ENCODE measurements around the gene CLCN3. TPM values are rescaled to one million over a fixed set of nuclear protein-coding genes. Genes with fewer than 3 reads are reported as not detected.
"Not testable (repeated sequence)": the region's sequence is repeated elsewhere in the genome, so short reads cannot be mapped to it uniquely, and the experiment has no call there.

Gene CLCN3
- total RNA-seq, 2 donors from 2014 or later = 28.7 to 31.1 TPM

GRCh38 chr4:169758401-169758962 is 138.1 kb downstream of the CLCN3 start:
- DNase-seq = no peak
- Mint-ChIP-seq H3K4me1 (ENCODE audit: low read depth) (peaks cover 31% of the 10 kb centered on the region), H3K27ac (no peak overlapping the region), H3K9me3 (no peaks in the 10 kb centered on the region), H3K4me3 (peak overlapping the region; percentile 89 to 97), H3K36me3 (ENCODE audit: insufficient read depth in 2 of 2) (no peaks in the 10 kb centered on the region), H3K27me3 (ENCODE audit: low read depth) (peaks cover 7% of the 10 kb centered on the region)
- ATAC-seq (replicated peaks in 1 of 2) = no peak

- peaks cover 10% of the 10 kb centered on the region for H3K27me3 Mint-ChIP-seq (ENCODE audit: low read depth)
- no peak for ATAC-seq (replicated peaks in 1 of 2)
- no peaks in the 10 kb centered on the region for H3K36me3 Mint-ChIP-seq (ENCODE audit: insufficient read depth in 2 of 2)
- no peak overlapping the region for H3K4me3 Mint-ChIP-seq
- DNase-seq = no peak
- no peaks in the 10 kb centered on the region for H3K9me3 Mint-ChIP-seq
- peaks cover 12% of the 10 kb centered on the region for H3K4me1 Mint-ChIP-seq (ENCODE audit: low read depth)
- H3K27ac Mint-ChIP-seq = no peak overlapping the region
These were observed 141.5 kb downstream of the CLCN3 start for GRCh38 chr4:169761846-169762245.

GRCh38 chr4:169765835-169766234 is 145.5 kb downstream of the CLCN3 start:
- H3K36me3 Mint-ChIP-seq (ENCODE audit: insufficient read depth in 2 of 2) = no peaks in the 10 kb centered on the region
- no peaks in the 10 kb centered on the region for H3K9me3 Mint-ChIP-seq
- H3K4me3 Mint-ChIP-seq = no peak overlapping the region
- peaks cover 12% of the 10 kb centered on the region for H3K27me3 Mint-ChIP-seq (ENCODE audit: low read depth)
- H3K4me1 Mint-ChIP-seq (ENCODE audit: low read depth) = no peaks in the 10 kb centered on the region
- DNase-seq = no peak
- ATAC-seq (replicated peaks in 1 of 2) = no peak
- H3K27ac Mint-ChIP-seq = no peak overlapping the region

- no peak overlapping the region for H3K4me3 Mint-ChIP-seq
- no peak for ATAC-seq (replicated peaks in 1 of 2)
- H3K27ac Mint-ChIP-seq = no peak overlapping the region
- no peaks in the 10 kb centered on the region for H3K36me3 Mint-ChIP-seq (ENCODE audit: insufficient read depth in 2 of 2)
- no peak for DNase-seq
- no peaks in the 10 kb centered on the region for H3K9me3 Mint-ChIP-seq
- no peaks in the 10 kb centered on the region for H3K4me1 Mint-ChIP-seq (ENCODE audit: low read depth)
- H3K27me3 Mint-ChIP-seq (ENCODE audit: low read depth) = peaks cover 9% of the 10 kb centered on the region
These were observed 146.4 kb downstream of the CLCN3 start for GRCh38 chr4:169766741-169767140.

GRCh38 chr4:169768385-169768784 is 148.0 kb downstream of the CLCN3 start:
- Mint-ChIP-seq H3K27ac (no peak overlapping the region), H3K27me3 (ENCODE audit: low read depth) (peaks cover 6% of the 10 kb centered on the region), H3K36me3 (ENCODE audit: insufficient read depth in 2 of 2) (no peaks in the 10 kb centered on the region), H3K9me3 (no peaks in the 10 kb centered on the region), H3K4me3 (no peak overlapping the region), H3K4me1 (ENCODE audit: low read depth) (no peaks in the 10 kb centered on the region)
- DNase-seq (no peak), ATAC-seq (replicated peaks in 1 of 2) (no peak)

- H3K27me3 Mint-ChIP-seq (ENCODE audit: low read depth) = peaks cover 9% of the 10 kb centered on the region
- no peaks in the 10 kb centered on the region for H3K36me3 Mint-ChIP-seq (ENCODE audit: insufficient read depth in 2 of 2)
- peaks cover 3% of the 10 kb centered on the region for H3K4me1 Mint-ChIP-seq (ENCODE audit: low read depth)
These were observed 150.0 kb downstream of the CLCN3 start for GRCh38 chr4:169770416-169770815.

GRCh38 chr4:169771556-169772080 is 151.2 kb downstream of the CLCN3 start:
- peaks cover 17% of the 10 kb centered on the region for H3K27me3 Mint-ChIP-seq (ENCODE audit: low read depth)
- H3K4me3 Mint-ChIP-seq; H3K27ac Mint-ChIP-seq; DNase-seq; H3K36me3 Mint-ChIP-seq (ENCODE audit: insufficient read depth in 2 of 2); H3K4me1 Mint-ChIP-seq (ENCODE audit: low read depth); H3K9me3 Mint-ChIP-seq; ATAC-seq (replicated peaks in 1 of 2): not testable (repeated sequence)

More at GRCh38 chr4:169770416-169770815, 150.0 kb downstream of the CLCN3 start:
- DNase-seq = no peak
- no peak overlapping the region for H3K27ac Mint-ChIP-seq
- H3K9me3 Mint-ChIP-seq = no peaks in the 10 kb centered on the region
- H3K4me3 Mint-ChIP-seq = no peak overlapping the region
- no peak for ATAC-seq (replicated peaks in 1 of 2)

Other genes starting within 250 kb of the CLCN3 start
- 10 to 100 TPM; 15.1 to 15.7 TPM for gene NEK1, start 8.0 kb upstream of the CLCN3 start, total RNA-seq
- 10 to 100 TPM; 32.7 to 34.0 TPM for gene HPF1, start 137.4 kb downstream of the CLCN3 start, total RNA-seq